B cell (primary cell): Measurements from ENCODE around the gene LRCH3. TPM values are rescaled to one million over a fixed set of nuclear protein-coding genes. Genes with fewer than 3 reads are reported as not detected.
A peak's percentile ranks its signal among the peaks of the same experiment; 100 is the strongest.

Source experiments
- ATAC-seq: fragments of 200-7000 bp; cut with Tn5 transposase; one replicate; pipeline ENCODE4 v1.10.0; 2021; ENCODE audit warnings: low read depth, mild to moderate bottlenecking, moderate number of reproducible peaks, moderate library complexity
- CTCF ChIA-PET: fragments of 350-600 bp; sonication (Branson Sonifier 250); formaldehyde crosslinking; loops from one replicate; lab custom pipeline; 2021; ENCODE audit warnings: antibody characterized with exemption, inconsistent platforms; lab: Charles Lee
- POLR2A ChIA-PET: fragments of 350-600 bp; sonication (Branson Sonifier 250); formaldehyde crosslinking; loops from one replicate; lab custom pipeline; 2021; ENCODE audit warnings: antibody characterized with exemption; lab: Charles Lee
- DNase-seq: peaks from one replicate; pipeline ENCODE4 v3.0.0; 2013
- H2AFZ ChIP-seq: 2 replicates; pipeline ENCODE4 v1.6.1; 2012; ENCODE audit warnings: mild to moderate bottlenecking, low read depth, low read length; ENCODE audit not compliant: insufficient read depth, poor library complexity, severe bottlenecking
- H3K27ac ChIP-seq, 2 donors: 1 replicate in 1 of 2; 2 replicates in 1 of 2; pipeline ENCODE4 v1.5.1; 2012 to 2013; ENCODE audit warnings: low read length in 2 of 2, mild to moderate bottlenecking in 2 of 2, moderate library complexity in 1 of 2
- H3K27me3 ChIP-seq, 4 experiments: fragments of 200-600 bp in 1 of 4; sonication (generic) in 1 of 4; replicated peaks in 1 of 4; 1 replicate in 2 of 4; 2 replicates in 2 of 4; pipeline versions ENCODE4 v1.6.1 to v1.7.0; 2013 to 2016; ENCODE audit warnings: low read length in 3 of 4, mild to moderate bottlenecking in 2 of 4, mixed read lengths in 1 of 4, moderate library complexity in 1 of 4; ENCODE audit not compliant: insufficient read depth in 4 of 4, control insufficient read depth in 3 of 4; ENCODE audit errors: control extremely low read depth in 1 of 4
- H3K36me3 ChIP-seq, 2 experiments: replicated peaks in 1 of 2; 1 replicate in 1 of 2; 2 replicates in 1 of 2; pipeline versions ENCODE4 v1.6.1 to v1.7.1; 2013; ENCODE audit warnings: low read length in 1 of 2; ENCODE audit not compliant: insufficient read depth in 2 of 2, control insufficient read depth in 1 of 2; ENCODE audit errors: control extremely low read depth in 1 of 2, extremely low read depth in 1 of 2
- H3K4me1 ChIP-seq, 2 donors: fragments of 200-600 bp in 1 of 2; sonication (generic) in 1 of 2; 1 replicate in 1 of 2; 2 replicates in 1 of 2; pipeline versions ENCODE4 v1.5.1 to v1.6.1; 2013 to 2017; ENCODE audit warnings: low read length in 2 of 2; ENCODE audit not compliant: control insufficient read depth in 2 of 2, insufficient read depth in 2 of 2
- H3K4me2 ChIP-seq: replicated peaks from 2 replicates; pipeline ENCODE3; 2012; ENCODE audit warnings: mild to moderate bottlenecking, low read depth, low read length; ENCODE audit not compliant: poor library complexity, severe bottlenecking
- H3K4me3 ChIP-seq, 5 experiments: fragments of 200-600 bp in 1 of 5; sonication (generic) in 1 of 5; 1 replicate in 3 of 5; 2 replicates in 2 of 5; pipeline versions ENCODE4 v1.5.1 to v1.7.0; 2011 to 2016; ENCODE audit warnings: low read length in 4 of 5, mild to moderate bottlenecking in 4 of 5, low read depth in 2 of 5, control low read depth in 1 of 5, moderate library complexity in 1 of 5; ENCODE audit not compliant: insufficient read depth in 1 of 5; ENCODE audit errors: control extremely low read depth in 1 of 5, extremely low read depth in 1 of 5
- H3K79me2 ChIP-seq: fragments of 200-600 bp; sonication (generic); one replicate; pipeline ENCODE4 v1.6.0; 2016; ENCODE audit warnings: low read length; ENCODE audit not compliant: control insufficient read depth, insufficient read depth
- H3K9ac ChIP-seq: fragments of 200-600 bp; sonication (generic); 2 replicates; pipeline ENCODE4 v1.6.1; 2017; ENCODE audit warnings: mild to moderate bottlenecking, low read length, moderate library complexity
- H3K9me3 ChIP-seq, 3 donors: one replicate each; pipeline versions ENCODE4 v1.6.1 to v1.7.1; 2013; ENCODE audit warnings: low read length in 2 of 3; ENCODE audit not compliant: control insufficient read depth in 2 of 3, insufficient read depth in 1 of 3; ENCODE audit errors: control extremely low read depth in 1 of 3
- H4K20me1 ChIP-seq: 2 replicates; pipeline ENCODE4 v1.6.0; 2012; ENCODE audit warnings: mild to moderate bottlenecking, low read length; ENCODE audit not compliant: insufficient read depth, control insufficient read depth, poor library complexity, severe bottlenecking
- H3K27ac Mint-ChIP-seq: one replicate; pipeline ENCODE4 v1.8.0; 2021; ENCODE audit warnings: mixed read lengths
- H3K27me3 Mint-ChIP-seq: one replicate; pipeline ENCODE4 v1.8.0; 2021; ENCODE audit warnings: mixed read lengths
- H3K4me1 Mint-ChIP-seq: one replicate; pipeline ENCODE4 v1.8.0; 2021; ENCODE audit warnings: mixed read lengths
- H3K4me3 Mint-ChIP-seq: one replicate; pipeline ENCODE4 v1.8.0; 2021; ENCODE audit warnings: mixed read lengths
- H3K9me3 Mint-ChIP-seq: one replicate; pipeline ENCODE4 v1.8.0; 2022; ENCODE audit warnings: mixed read lengths; ENCODE audit not compliant: insufficient read depth
- CTCF ChIP-seq: fragments of 200-600 bp; IDR thresholded peaks from one replicate; pipeline ENCODE4 v1.8.0; 2022; ENCODE audit warnings: antibody characterized with exemption, mild to moderate bottlenecking
- EZH2 ChIP-seq: IDR thresholded peaks from 2 replicates; pipeline ENCODE4 v1.6.1; 2012; ENCODE audit warnings: borderline replicate concordance, low read depth, mild to moderate bottlenecking, moderate library complexity, low read length; ENCODE audit not compliant: insufficient read depth, poor library complexity, severe bottlenecking
- WGBS: methylation state at CpG from one replicate; pipeline ENCODE4 v1.1.5; 2013; ENCODE audit warnings: missing lambda C conversion rate; ENCODE audit not compliant: insufficient coverage; 5-methylcytosine and 5-hydroxymethylcytosine counted together
- intact Hi-C: fragments of 100-400 bp; cut with micrococcal nuclease; formaldehyde crosslinking; loops from one replicate; pipeline ENCODE4 v1.10.0; 2022
- polyA plus RNA-seq: library from polyadenylated mRNA; depleted of rRNA; stranded (reverse); fragments of >200 nt; gene quantifications from 2 replicates; pipeline ENCODE4 v1.2.3, GENCODE V29; 2012
- total RNA-seq, 2 donors: library from RNA; stranded (reverse); fragments of 120-200 nt in 1 of 2; gene quantifications; 1 replicate in 1 of 2; 2 replicates in 1 of 2; pipeline versions ENCODE4 v1.2.3 to v1.2.4, GENCODE V29; 2013 to 2022

LRCH3 gene
- total and polyA plus RNA-seq, 2 donors (not counting 1 experiment from before 2014, with no cell fraction given): 30.1 to 136 TPM

GRCh38 chr3:197858598-197858997 is 67.5 kb downstream of the LRCH3 start:
- Histone ChIP-seq H3K4me1 (no peaks in the 10 kb centered on the region), H3K27ac (no peak overlapping the region), H3K9ac (no peak overlapping the region), H4K20me1 (no peaks in the 10 kb centered on the region), H2AFZ (no peak overlapping the region), H3K4me2 (no peak overlapping the region), H3K36me3 (peaks cover 9 to 32% of the 10 kb centered on the region in 2 experiments), H3K9me3 (no peaks in the 10 kb centered on the region), H3K27me3 (no peaks in the 10 kb centered on the region), H3K4me3 (no peak overlapping the region), H3K79me2 (no peaks in the 10 kb centered on the region)
- no peaks in the 10 kb centered on the region for H3K27me3 Mint-ChIP-seq
- H3K9me3 Mint-ChIP-seq: no peaks in the 10 kb centered on the region
- ChIA-PET CTCF (no interaction called here), POLR2A (no interaction called here)
- no peak for ATAC-seq
- peaks cover 3% of the 10 kb centered on the region for H3K4me1 Mint-ChIP-seq
- TF ChIP-seq EZH2 (no peak), CTCF (no peak)
- no peak overlapping the region for H3K4me3 Mint-ChIP-seq
- peak overlapping the region; percentile 17 for H3K27ac Mint-ChIP-seq
- 100% methylated on average over 3 of the region's 3 CpGs for WGBS
- intact Hi-C loops: no loop called here
- DNase-seq: no peak

DNA sequence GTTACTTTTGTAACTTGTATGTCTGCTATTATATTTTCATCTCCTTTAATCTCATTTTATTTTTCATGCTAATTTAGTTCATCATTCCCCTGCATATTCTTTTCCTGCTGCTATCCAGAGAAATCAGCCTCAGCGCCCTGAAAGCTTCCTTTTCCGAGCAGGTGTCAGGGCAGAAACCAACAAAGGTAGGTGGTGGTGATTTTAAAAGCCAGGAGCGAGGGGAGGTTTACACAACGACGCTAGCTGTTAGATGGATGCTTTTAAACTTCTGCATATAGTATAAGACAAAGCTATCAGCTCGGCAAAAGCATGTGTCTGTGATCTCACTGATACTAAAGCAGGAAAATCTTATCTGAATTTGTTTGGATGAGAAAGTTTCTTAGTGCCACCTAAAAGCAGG is 75.0 kb downstream of the LRCH3 start:
- Histone ChIP-seq H2AFZ (no peak overlapping the region), H3K79me2 (no peaks in the 10 kb centered on the region), H3K27ac (no peak overlapping the region), H3K9ac (no peak overlapping the region), H4K20me1 (no peaks in the 10 kb centered on the region), H3K9me3 (no peaks in the 10 kb centered on the region), H3K27me3 (no peaks in the 10 kb centered on the region), H3K4me1 (no peaks in the 10 kb centered on the region), H3K4me3 (no peak overlapping the region), H3K36me3 (peaks cover 3 to 33% of the 10 kb centered on the region in 2 experiments), H3K4me2 (no peak overlapping the region)
- ChIA-PET POLR2A (no interaction called here), CTCF (no interaction called here)
- no peaks in the 10 kb centered on the region for H3K9me3 Mint-ChIP-seq
- no peaks in the 10 kb centered on the region for H3K27me3 Mint-ChIP-seq
- H3K4me3 Mint-ChIP-seq: no peak overlapping the region
- DNase-seq (no peak), ATAC-seq (no peak)
- intact Hi-C loops: no loop called here
- no peaks in the 10 kb centered on the region for H3K4me1 Mint-ChIP-seq
- 80% methylated on average over 1 of the region's 6 CpGs for WGBS
- no peak for TF ChIP-seq CTCF
- TF ChIP-seq EZH2: no peak
- no peak overlapping the region for H3K27ac Mint-ChIP-seq
